ENCODE data around the gene HEATR5A. TPM values are rescaled to one million over a fixed set of nuclear protein-coding genes. Genes with fewer than 3 reads are reported as not detected.
"Not testable (repeated sequence)": the region's sequence is repeated elsewhere in the genome, so short reads cannot be mapped to it uniquely, and the experiment has no call there.

Gene HEATR5A
- 24.0 and 33.5 TPM in 2 replicates for total RNA-seq

DNA sequence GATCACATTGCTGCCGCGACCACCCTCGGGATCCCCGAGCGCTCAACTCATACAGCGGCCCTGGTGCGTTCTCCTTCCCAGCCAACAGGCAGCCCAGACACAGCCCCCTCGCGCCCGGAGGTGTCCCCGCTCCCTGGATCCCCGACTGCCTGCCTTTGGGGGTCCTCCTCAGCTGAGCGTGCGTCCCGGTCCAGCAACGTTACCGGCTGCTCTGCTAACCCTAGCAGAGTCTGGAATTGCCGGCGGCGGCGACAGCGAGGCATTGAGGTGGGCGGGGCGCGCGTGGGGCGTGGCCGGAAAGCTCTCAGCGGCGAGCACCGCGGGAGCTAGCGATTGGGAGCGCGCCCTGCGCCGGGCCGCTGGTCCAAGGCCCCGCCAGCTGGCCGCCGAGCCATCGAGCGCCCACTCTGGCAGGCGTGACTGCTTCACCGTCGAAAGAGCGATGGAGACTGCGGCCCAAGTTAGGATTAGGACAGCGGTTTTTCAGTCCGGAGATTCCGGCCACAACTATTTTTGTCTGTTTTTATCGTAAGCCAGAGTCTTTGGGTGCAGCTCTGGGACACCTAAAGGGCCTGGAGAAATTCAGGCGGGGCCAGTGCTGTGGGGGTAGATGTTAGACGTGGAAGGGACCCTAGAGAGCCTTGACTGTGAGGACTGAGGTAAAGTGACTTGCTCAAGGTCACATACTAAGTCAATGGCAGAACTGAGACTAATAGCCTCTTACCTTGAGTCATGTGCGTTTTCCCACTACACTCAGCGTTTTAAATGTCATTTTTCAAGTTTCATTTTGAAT, at the start of gene HEATR5A:
HEATR5A (minus strand) TSS at position 232 of the 793 bp plus-strand sequence. CDS start 17,575 bp downstream, outside the sequence.
- peak; percentile 96 to 97 for DNase-seq (ENCODE audit: low read depth in 2 of 2)

DNA sequence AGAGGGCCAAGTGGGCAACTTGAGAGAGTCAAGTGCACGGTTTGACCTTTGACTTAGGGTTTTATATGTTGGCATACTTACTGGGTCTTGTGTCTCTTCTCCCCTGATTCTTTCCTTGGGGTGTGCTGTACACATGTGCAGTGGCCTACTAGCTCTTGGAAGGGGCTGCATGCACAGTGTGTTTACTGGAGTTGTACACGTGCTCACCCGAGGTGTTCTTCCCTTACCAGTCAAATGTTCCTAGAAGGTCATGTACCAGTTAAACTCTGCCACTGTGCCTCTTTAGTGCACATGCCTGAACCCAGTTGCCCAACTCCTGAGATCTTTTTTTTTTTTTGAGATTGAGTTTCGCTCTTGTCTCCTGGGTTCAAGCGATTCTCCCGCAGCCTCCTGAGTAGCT, 46.2 kb upstream of the HEATR5A start:
- DNase-seq (ENCODE audit: low read depth in 2 of 2): no peak

DNA sequence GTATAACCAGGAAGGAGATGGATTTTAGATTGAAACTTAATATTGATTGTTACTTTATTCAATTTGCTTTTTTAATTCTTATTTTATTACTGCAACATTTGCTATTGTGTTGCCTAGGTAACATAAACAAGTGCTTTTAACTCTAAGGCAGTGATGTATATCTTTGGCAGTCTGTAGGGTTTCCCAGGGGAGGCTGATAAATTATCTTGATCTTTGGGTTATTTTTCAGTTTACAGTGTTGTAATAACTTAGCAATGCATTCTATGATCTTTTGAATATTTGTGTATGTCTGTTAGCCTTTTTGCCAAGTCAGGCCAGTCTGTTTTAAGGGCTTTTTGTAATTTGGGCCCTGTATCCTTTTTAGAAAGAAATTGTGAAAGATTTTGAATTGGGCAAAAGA, 44.8 kb upstream of the HEATR5A start:
- DNase-seq (ENCODE audit: low read depth in 2 of 2): peak in 1 of 2 donors; percentile 2

DNA sequence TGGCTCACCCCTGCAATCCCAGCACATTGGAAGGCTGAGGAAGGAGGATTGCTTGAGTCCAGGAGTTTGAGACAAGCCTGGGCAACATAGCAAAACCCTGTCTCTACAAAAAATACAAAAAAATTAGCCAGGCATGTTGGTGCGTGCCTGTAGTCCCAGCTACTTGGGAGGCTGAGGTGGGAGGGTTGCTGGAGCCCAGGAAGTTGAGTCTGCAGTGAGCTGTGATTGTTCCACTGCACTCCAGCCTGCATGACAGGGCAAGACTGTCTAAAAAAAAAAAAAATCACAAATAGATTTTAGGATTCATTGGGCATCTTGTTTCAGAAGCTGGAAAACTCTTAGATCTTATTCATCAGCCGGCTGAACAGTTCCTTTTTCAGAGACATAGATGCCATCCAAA, 42.1 kb upstream of the HEATR5A start:
- not testable (repeated sequence) for DNase-seq (ENCODE audit: low read depth in 2 of 2)

DNA sequence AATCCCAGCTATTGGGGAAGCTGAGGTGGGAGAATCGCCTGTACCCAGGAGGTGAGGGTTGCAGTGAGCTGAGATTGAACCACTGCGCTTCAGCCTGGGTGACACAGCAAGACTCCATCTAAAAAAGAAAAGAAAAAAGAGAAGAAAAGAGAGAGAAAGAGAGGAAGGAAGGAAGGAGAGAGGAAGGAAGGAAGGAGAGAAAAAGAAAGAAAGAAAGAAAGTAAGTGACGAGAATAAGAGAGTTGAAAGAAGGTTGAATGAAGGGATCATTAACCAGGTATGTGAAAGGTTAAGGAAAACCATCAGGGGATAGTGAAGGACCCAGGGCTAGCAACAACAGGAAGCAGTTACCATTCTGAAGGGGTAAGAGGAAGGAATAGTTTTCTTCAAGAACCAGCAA, 41.2 kb upstream of the HEATR5A start:
- no peak for DNase-seq (ENCODE audit: low read depth in 2 of 2)

DNA sequence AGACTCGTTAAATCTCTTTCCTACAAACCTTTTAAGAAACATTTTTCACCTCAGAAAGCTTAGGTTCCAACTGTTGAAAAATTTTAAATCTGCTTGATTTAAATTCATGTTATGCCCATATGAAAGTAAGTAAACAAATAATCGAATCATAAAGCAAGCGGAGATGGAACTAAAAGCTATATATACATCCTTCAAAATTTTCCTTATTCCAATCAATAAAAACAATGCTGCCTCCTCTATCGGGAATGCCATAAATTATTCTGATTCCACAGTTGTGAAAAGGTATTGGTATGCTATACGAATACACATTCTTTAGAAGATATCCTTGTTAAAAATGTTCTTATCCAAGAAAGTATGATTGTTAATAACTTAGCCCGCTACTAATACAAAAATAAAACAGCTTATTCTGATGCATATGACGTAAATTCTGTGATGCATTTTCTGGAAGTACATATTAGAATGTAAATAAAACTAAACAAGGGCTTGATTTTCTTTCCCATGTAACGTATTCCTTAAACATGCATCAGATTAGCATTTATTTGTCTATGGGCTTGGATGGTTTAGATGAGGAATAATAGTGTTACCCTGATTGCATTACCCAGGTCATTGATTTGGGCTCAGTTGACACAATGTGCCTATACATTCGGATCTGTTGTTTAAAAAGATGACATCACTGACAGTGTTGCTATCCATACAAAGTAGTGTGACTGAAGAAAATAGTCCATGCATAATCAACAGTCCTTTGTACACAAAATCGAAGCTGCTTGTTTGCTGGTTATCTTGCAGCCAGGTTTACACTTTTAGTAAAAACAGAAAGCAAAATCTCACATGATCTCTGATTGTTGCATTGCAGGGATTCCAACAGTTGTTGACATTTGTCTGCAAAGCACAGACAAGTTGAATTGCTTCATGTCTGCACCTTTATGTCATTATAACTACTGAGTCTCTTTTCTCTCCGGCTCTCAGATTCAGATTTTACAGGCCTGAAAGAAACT, 37.6 kb upstream of the HEATR5A start:
- peak in 1 of 2 donors; percentile 15 for DNase-seq (ENCODE audit: low read depth in 2 of 2)

DNA sequence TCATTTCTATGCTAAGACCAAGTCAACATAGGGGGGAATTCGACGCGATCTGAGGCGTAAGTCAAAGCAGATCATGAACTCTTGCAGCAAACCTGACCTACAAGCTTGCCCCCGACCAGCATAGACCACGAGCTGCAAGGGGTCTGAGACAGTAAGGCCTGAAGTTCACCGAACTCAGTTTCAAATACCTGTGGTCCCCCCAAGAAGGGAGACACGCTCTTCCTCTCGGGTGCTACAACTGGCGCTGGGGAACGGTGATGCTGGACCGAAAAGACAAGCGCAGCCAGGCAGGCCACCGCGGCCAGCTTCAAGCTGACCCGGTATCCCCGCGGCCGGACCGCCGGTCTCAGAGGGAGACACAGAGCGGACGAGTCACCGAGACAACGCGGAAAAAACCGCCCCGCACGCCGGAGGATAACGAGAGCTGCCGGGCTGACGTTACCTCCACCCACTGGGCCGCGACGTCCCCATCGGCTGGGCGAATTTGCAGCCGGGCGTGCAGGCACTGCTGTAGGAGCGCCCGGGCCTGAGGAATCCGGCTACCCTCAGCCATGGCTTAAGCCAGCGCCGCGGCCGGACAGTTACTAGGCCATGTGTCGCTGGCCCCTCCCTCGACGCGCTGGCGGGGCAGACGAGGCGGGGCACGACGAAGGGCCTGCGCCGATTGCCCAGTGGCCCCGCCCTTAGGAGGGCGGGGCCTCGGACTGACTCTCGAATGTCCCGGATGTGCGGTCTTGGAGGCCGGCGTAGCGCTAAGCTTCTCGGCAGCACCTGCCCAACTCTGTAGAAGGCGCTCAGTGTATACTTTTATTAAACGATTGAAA, 36.7 kb upstream of the HEATR5A start, which contains the start of gene DTD2:
DTD2 (minus strand) TSS at position 666 of the 824 bp plus-strand sequence; CDS start at position 553, 113 bp downstream.
- peak; percentile 94 to 95 for DNase-seq (ENCODE audit: low read depth in 2 of 2)

DNA sequence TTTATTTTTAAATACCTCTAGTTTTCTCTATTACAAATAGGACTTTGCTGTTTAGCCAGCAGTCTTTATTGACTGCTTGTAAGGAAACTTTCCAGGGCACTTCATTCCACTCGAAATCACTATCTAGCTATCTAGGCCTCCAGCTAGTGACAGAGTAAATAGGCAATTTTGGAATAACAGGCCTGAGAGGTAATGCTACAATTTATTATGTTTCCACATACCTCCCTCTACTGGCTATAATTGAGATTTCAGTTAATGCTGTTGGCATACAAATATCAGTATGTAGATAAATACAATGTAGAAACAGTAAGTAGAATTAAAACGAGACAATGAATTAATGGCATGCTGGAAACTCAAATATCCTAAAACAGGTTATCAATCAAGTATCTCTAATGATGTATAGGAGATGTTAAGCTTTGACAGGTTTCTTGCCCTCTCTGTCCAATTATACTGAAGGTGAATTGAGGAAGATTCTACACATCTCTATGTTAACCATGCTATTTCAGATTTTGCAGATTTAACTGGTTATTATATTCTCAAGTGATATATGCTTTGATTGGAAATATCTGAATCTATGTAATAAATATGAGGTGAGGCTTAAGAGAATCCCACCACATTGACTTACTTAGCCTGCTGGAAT, 29.7 kb upstream of the HEATR5A start:
- peak; percentile 40 to 67 for DNase-seq (ENCODE audit: low read depth in 2 of 2)

DNA sequence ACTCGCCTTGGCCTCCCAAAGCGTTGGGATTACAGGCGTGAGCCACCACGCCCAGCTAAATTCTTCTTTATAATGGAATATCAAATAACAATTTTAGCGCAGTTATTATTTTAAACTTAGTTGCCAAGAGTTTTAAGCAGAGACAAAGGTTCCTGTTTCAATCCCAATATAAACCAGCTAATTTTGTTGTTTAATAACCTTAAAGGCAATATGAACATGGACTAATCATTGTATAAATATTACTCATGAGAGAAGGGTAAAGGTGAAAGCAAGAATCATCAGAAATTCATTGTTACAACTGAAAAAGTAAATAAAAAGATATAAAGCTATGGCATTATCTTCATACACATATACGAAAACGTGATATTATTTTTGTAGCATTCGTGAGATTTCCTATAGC, 28.8 kb upstream of the HEATR5A start:
- DNase-seq (ENCODE audit: low read depth in 2 of 2): no peak

DNA sequence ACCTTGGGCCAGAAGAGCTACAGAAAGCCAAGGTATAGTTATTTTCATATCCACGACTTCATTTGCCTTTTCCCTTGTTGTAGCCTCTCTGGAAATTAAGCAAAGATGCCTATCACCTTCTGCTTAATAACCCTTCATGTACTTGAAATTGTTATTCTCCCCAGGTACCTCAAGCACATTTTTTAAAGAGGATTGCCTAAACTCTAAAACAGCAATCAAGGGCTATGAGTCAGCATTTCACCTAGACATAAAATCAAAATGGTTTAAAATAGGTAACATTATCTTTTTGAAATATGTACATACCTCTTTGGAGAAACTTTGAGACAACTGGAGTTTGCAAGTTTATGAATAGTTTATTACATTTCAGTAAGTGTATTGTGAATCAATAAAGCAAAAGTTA, 25.4 kb upstream of the HEATR5A start:
- no peak for DNase-seq (ENCODE audit: low read depth in 2 of 2)

DNA sequence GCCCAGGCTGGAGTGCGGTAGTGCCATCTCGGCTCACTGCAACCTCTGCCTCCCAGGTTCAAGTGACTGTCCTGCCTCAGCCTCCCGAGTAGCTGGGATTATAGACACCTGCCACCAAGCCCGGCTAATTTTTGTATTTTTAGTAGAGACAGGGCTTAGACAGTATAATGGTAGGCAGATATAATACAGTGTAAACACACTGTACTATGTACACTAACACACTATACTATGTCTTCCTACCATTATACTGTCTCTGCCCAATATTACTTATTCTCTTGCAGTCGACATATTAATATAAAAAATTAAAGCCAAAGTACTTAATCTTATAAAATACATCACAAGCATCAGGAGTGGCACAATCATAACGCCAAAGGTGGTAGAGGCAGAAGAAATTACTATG, 21.9 kb upstream of the HEATR5A start:
- no peak for DNase-seq (ENCODE audit: low read depth in 2 of 2)

DNA sequence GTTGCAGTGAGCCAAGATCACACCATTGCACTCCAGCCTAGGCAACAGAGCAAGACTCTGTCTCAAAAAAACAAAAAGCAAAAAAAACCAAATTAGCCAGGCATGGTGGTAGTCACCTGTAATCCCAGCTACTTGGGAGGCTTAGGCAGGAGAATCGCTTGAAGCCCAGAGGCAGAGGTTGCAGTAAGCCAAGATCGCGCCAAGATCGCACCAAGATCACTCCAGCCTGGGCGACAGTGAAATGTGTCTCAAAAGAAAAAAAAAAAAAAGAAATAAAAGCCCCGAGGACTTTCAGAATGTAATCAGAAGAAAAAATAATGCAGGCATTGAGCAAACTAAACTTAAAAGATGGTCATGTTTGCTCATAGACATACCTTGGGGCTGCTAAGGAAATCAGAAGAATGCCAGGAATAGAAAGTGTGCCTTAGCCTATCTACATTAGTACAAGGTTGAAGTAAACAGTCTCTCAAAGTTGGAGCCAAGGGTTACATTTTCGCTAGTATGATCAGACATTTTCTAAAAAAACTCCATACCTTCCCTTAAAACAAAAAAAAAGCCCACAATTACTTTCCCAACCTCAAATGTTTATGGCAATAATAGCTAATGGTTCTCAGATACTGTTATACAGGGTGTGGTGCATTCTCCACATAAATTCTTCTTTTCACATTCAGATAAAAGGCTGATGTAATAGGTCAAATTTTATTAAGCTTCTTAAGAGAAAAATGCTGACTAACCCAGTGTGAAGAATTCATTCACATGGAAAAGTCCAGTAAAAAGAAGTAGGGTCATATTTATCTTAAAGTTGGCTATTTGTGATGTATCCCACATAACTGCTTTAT, 21.1 kb upstream of the HEATR5A start:
- no peak for DNase-seq (ENCODE audit: low read depth in 2 of 2)

DNA sequence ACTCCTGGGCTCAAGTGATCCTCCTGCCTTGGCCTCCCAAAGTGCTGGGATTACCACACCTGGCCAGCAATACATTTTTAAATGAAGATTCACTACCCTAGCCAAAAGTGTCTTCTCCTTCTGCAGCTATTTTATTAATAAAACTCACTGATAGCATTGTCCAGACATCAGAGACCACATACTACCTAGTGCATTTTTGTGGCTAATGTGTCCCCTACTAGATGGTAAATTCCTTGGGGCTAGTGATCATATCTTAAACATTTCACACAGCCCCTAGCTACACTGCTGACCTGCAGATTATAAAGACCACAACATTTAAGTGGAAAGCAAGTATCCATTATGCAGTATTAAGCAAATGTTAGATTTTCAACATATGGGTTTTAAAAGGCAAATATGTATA, 19.9 kb upstream of the HEATR5A start:
- DNase-seq (ENCODE audit: low read depth in 2 of 2): no peak

DNA sequence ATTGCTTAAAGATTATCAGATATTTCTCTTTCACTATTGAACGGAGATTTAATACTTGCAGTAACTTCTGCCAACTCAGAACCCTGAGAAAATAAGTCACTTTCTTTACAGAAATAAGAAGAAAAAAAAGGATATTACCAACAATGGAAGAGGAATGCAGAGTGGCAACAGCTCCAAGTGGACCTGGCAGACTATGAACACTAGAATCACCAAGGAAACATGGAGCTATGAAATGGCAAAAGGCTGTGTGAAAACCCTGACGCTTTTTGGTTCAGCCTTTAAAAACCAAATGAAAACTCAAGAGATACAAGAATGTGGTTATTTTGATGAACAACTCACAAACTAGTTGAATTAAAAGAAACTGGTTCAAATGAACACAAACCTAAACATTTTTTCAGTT, 19.2 kb upstream of the HEATR5A start:
- DNase-seq (ENCODE audit: low read depth in 2 of 2): no peak

DNA sequence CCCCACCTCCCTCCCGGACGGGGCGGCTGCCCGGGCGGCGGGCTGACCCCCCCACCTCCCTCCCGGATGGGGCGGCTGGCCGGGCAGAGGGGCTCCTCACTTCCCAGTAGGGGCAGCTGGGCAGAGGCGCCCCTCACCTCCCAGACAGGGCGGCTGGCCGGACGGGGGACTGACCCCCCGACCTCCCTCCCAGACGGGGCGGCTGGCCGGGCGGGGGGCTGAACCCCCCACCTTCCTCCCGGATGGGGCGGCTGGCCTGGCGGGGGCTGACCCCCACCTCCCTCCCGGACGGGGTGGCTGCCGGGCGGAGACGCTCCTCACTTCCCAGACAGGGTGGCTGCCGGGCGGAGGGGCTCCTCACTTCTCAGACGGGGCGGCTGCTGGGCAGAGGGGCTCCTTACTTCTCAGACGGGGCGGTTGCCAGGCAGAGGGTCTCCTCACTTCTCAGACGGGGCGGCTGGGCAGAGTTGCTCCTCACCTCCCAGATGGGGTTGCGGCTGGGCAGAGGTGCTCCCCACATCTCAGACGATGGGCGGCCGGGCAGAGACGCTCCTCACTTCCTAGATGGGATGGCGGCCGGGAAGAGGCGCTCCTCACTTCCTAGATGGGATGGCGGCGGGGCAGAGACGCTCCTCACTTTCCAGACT, 16.8 kb upstream of the HEATR5A start:
- DNase-seq (ENCODE audit: low read depth in 2 of 2): not testable (repeated sequence)

DNA sequence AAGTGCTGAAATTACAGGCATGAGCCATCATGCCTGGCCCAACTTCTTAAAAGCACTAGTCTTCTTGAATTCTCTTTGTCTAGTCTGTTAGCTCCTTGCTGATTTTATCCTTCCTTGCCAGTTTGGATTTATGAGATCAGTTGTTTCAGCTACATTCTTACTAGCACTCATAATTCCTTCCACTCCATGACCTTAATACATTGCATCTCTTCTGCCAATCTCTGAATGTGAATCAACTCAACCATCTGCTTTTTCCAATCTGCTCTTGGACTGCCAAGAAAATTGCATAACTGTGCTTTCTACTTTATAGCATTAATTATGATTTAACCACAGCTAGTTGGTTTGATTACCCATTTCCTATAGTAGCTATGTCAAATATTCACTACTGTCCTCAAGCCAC, 14.9 kb upstream of the HEATR5A start:
- no peak for DNase-seq (ENCODE audit: low read depth in 2 of 2)

DNA sequence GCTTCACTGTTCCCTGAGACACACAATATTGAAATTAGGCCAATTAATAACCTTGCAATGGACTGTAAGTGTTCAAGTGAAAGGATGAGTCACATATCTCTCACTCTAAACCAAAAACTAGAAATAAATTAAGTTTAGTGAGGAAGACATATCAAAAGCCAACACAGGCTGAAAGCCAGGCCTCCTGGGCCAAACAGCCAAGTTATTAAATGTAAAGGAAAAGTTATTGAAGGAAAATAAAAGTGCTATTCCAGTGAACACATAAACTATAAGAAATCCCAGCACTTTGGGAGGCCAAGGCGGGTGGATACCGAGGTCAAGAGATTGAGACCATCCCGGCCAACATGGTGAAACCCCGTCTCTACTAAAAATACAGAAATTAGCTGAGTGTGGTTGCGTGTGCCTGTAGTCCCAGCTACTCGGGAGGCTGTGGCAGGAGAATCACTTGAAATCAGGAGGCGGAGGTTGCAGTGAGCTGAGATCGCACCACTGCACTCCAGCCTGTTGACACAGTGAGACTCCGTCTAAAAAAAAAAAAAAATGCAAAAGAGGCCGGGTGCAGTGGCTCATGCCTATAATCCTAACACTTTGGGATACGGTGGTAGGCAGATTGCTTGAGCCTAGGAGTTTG, 10.4 kb upstream of the HEATR5A start:
- no peak for DNase-seq (ENCODE audit: low read depth in 2 of 2)

DNA sequence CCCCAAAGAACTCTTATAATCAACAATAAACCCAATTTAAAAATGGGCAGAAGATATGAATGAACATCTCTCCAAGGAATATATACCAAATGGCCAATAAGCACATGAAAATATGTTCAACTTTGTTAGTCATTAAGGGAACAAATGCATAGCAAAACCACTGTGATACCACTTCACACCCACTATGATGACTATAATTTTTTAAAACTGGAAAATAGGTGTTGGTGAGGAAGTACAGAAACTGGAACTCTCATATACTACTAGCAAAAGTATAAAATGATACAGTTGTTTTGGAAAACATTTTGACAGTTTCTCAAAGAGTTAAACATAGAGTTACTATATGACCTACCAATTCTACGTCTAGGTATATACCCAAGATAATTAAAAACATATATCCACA, 9.4 kb upstream of the HEATR5A start:
- DNase-seq (ENCODE audit: low read depth in 2 of 2): no peak

DNA sequence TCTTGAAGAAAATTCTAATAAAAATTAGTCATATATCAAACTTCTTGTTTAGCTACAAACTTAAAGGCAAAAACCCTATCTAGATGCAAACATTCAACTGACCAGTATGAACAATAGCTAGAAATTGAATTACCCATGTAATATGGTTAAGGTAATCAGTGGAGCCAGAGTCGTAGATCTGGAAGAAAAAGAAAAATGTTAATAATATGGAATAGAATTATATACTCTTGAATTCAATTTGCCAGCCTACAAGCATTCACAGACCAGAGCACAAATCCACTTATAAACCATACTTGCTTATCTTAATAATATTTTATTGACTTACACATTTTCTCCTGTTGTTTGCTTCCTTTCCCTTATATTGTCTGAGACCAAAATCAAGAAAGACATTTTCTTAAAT, 7.7 kb upstream of the HEATR5A start:
- no peak for DNase-seq (ENCODE audit: low read depth in 2 of 2)

All from lung microvascular endothelial cell (primary cell).